Psoas muscle (tissue), 8 donors: ENCODE data around the gene MAML3. TPM values are rescaled to one million over a fixed set of nuclear protein-coding genes. Genes with fewer than 3 reads are reported as not detected.

Source experiments
- ATAC-seq, 4 donors: fragments of 200-7000 bp; cut with Tn5 transposase; one replicate each; pipeline ENCODE4 v1.9.1; 2020; ENCODE audit warnings: moderate library complexity in 3 of 4, mild to moderate bottlenecking in 2 of 4
- DNase-seq, 2 donors: peaks; one replicate each; pipeline ENCODE4 v3.0.0-alpha.2; 2020
- H3K27ac ChIP-seq: fragments of 200-600 bp; one replicate; pipeline ENCODE4 v1.8.0; 2022
- H3K27me3 ChIP-seq, 3 donors: fragments of 200-600 bp in 1 of 3; one replicate each; pipeline versions ENCODE4 v1.6.1 to v1.8.0; 2013 to 2022; ENCODE audit warnings: low read length in 2 of 3, mild to moderate bottlenecking in 2 of 3, moderate library complexity in 1 of 3; ENCODE audit not compliant: insufficient read depth in 3 of 3
- H3K36me3 ChIP-seq, 2 donors: fragments of 200-600 bp in 1 of 2; one replicate each; pipeline versions ENCODE4 v1.6.1 to v1.8.0; 2013 to 2022; ENCODE audit warnings: low read depth in 1 of 2, mild to moderate bottlenecking in 1 of 2, moderate library complexity in 1 of 2; ENCODE audit not compliant: insufficient read depth in 1 of 2
- H3K4me1 ChIP-seq: fragments of 200-600 bp; one replicate; pipeline ENCODE4 v1.8.0; 2022
- H3K4me3 ChIP-seq: fragments of 200-600 bp; one replicate; pipeline ENCODE4 v1.8.0; 2022; ENCODE audit warnings: mild to moderate bottlenecking
- H3K9me3 ChIP-seq: fragments of 200-600 bp; one replicate; pipeline ENCODE4 v1.8.0; 2022
- WGBS, 3 donors: extraction: QIAGEN DNeasy Blood & Tissue Kit; methylation state at CpG; one replicate each; pipeline versions ENCODE4 v1.1.6 to v1.1.7; 2013; 5-methylcytosine and 5-hydroxymethylcytosine counted together
- intact Hi-C, 2 donors: fragments of 100-400 bp; cut with DNase I; formaldehyde crosslinking; loops; one replicate each; pipeline versions ENCODE4 v1.11.0 to v1.14.2; 2022
- polyA plus RNA-seq, 3 donors: library from polyadenylated mRNA; stranded (reverse); fragments of 200-250 nt; gene quantifications; one replicate each; pipeline ENCODE4 v1.2.3, GENCODE V29; 2013
- total RNA-seq, 4 donors: library from RNA; stranded (reverse); fragmentation: NEBNext Ultra II Directional in 2 of 4; extraction: Animal tissue kit (Norgen Biotek cat#: 25700) in 2 of 4; gene quantifications; one replicate each; pipeline versions ENCODE4 v1.2.1 to v1.2.4, GENCODE V29; 2021 to 2023
- TF ChIP-seq, protein P1 (sequence below): fragments of 200-600 bp; IDR thresholded peaks from one replicate; pipeline ENCODE4 v1.8.0; 2022; ENCODE audit warnings: antibody characterized with exemption
- donor health status: healthy with polysubstance abuse.
- donor health status: DM: no; HTN: no; CAD: no; lungs with moderate emphysema.
- donor health status: Bipolar disorder and iron deficiency.
- donor health status: healthy.
- donor health status: DM: yes; HTN: yes; CAD: no.
- donor health status: DM: no; HTN: no; CAD: no.
- donor health status: DM: no; HTN: no; CAD: no.
- donor health status: DM: yes; HTN: yes; CAD: no.

Gene MAML3
- total and polyA plus RNA-seq, 7 donors, result 0.43 to 2.7 (median 0.74) TPM

- intact Hi-C loops, result no loop called here
- ATAC-seq (no peak), DNase-seq (no peak)
- Histone ChIP-seq H3K36me3 (no peaks in the 10 kb centered on the region), H3K9me3 (no peaks in the 10 kb centered on the region), H3K4me3 (no peak overlapping the region), H3K4me1 (no peaks in the 10 kb centered on the region), H3K27ac (no peak overlapping the region), H3K27me3 (no peaks in the 10 kb centered on the region)
- TF ChIP-seq, protein P1, sequence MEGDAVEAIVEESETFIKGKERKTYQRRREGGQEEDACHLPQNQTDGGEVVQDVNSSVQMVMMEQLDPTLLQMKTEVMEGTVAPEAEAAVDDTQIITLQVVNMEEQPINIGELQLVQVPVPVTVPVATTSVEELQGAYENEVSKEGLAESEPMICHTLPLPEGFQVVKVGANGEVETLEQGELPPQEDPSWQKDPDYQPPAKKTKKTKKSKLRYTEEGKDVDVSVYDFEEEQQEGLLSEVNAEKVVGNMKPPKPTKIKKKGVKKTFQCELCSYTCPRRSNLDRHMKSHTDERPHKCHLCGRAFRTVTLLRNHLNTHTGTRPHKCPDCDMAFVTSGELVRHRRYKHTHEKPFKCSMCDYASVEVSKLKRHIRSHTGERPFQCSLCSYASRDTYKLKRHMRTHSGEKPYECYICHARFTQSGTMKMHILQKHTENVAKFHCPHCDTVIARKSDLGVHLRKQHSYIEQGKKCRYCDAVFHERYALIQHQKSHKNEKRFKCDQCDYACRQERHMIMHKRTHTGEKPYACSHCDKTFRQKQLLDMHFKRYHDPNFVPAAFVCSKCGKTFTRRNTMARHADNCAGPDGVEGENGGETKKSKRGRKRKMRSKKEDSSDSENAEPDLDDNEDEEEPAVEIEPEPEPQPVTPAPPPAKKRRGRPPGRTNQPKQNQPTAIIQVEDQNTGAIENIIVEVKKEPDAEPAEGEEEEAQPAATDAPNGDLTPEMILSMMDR, result no peak
- WGBS, 3 donors, result 73 to 84% (median 77%) methylated on average over 9 of the region's 9 CpGs
Observed at GRCh38 chr4:140085062-140085622, 68.8 kb downstream of the MAML3 start.

GRCh38 chr4:140084385-140084784, 69.6 kb downstream of the MAML3 start:
- H3K27ac ChIP-seq, result no peak overlapping the region
- no peaks in the 10 kb centered on the region for H3K27me3 ChIP-seq
- H3K36me3 ChIP-seq, result no peaks in the 10 kb centered on the region
- peaks cover 5% of the 10 kb centered on the region for H3K4me1 ChIP-seq
- ATAC-seq, result no peak
- no peaks in the 10 kb centered on the region for H3K9me3 ChIP-seq
- no peak overlapping the region for H3K4me3 ChIP-seq
- DNase-seq, result no peak
- 69 to 75% (median 71%) methylated on average over 5 of the region's 5 CpGs for WGBS, 3 donors
- intact Hi-C loops, result no loop called here
- TF ChIP-seq, protein P1, result no peak

DNA sequence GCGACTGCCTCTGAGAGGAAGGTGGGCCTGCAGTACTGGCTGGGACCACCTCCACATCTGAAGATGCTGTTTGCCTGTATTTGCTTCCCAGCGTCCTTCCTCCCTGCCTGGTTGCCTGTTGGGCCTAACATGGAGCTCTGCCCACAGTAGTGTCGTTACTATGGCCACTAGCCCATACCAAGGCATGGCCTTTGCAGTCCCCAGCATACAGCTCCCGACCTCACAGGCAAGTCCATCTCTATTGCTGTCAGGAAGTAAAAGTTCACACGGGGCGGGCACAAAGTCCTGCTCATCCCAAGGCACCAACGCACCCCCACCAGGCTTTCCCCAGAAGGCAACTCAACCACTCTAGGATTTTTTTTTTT, 71.6 kb downstream of the MAML3 start:
- Histone ChIP-seq H3K27me3 (no peaks in the 10 kb centered on the region), H3K9me3 (no peaks in the 10 kb centered on the region), H3K4me3 (no peak overlapping the region), H3K27ac (no peak overlapping the region), H3K4me1 (peaks cover 20% of the 10 kb centered on the region), H3K36me3 (no peaks in the 10 kb centered on the region)
- 78 to 85% (median 78%) methylated on average over 7 of the region's 7 CpGs for WGBS, 3 donors
- DNase-seq (no peak), ATAC-seq (no peak)
- intact Hi-C loops, result no loop called here
- TF ChIP-seq, protein P1, result no peak

- Histone ChIP-seq H3K9me3 (no peaks in the 10 kb centered on the region), H3K27ac (no peak overlapping the region), H3K36me3 (no peaks in the 10 kb centered on the region), H3K27me3 (no peaks in the 10 kb centered on the region), H3K4me1 (peaks cover 20% of the 10 kb centered on the region), H3K4me3 (no peak overlapping the region)
- DNase-seq (no peak), ATAC-seq (no peak)
- TF ChIP-seq, protein P1, result no peak
- intact Hi-C loops, result no loop called here
- 79 to 86% (median 79%) methylated on average over 8 of the region's 8 CpGs for WGBS, 3 donors
Observed at GRCh38 chr4:140081641-140082390, 72.2 kb downstream of the MAML3 start.
